ENCODE results near the gene TENM3. TPM values are rescaled to one million over a fixed set of nuclear protein-coding genes. Genes with fewer than 3 reads are reported as not detected.

Gene TENM3
- total RNA-seq, 1 donor from 2014 or later, result 11.0 TPM

DNA sequence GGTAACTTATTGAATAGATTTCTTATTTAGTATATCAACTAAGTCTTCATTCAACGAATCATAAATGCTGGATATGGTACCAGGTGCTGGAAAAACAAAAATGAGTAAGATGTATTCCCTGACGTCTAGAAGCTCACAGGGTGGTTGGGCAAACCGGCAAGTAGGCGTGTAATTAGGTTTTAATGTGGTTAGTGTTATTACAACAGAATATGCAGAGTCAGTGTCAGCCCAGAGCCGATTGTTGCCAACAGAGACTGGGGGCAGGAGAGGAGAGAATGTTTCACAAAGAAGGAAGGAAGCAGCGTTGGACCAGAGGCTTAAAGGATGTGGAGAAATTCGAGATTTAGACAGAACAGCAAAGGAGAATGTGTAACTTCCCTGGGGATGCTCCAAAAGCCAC is 111.7 kb downstream of the TENM3 start:
- intact Hi-C loops (cut with DNase I), result no loop called here
- H3K36me3 ChIP-seq, result no peaks in the 10 kb centered on the region
- TF ChIP-seq POLR2A (IDR thresholded peaks at IDR 0.05) (no peak), POLR2AphosphoS5 (IDR thresholded peaks at IDR 0.05; ENCODE audit: insufficient read depth in 1 of 2, low read depth in 1 of 2) (no peak)
- TF ChIP-seq, protein P1, sequence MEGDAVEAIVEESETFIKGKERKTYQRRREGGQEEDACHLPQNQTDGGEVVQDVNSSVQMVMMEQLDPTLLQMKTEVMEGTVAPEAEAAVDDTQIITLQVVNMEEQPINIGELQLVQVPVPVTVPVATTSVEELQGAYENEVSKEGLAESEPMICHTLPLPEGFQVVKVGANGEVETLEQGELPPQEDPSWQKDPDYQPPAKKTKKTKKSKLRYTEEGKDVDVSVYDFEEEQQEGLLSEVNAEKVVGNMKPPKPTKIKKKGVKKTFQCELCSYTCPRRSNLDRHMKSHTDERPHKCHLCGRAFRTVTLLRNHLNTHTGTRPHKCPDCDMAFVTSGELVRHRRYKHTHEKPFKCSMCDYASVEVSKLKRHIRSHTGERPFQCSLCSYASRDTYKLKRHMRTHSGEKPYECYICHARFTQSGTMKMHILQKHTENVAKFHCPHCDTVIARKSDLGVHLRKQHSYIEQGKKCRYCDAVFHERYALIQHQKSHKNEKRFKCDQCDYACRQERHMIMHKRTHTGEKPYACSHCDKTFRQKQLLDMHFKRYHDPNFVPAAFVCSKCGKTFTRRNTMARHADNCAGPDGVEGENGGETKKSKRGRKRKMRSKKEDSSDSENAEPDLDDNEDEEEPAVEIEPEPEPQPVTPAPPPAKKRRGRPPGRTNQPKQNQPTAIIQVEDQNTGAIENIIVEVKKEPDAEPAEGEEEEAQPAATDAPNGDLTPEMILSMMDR (IDR thresholded peaks at IDR 0.05), result no peak
- no peak for DNase-seq (ENCODE audit: extremely low spot score in 2 of 2)
- H3K4me3 ChIP-seq, result no peak overlapping the region
- H3K9me3 ChIP-seq, result no peaks in the 10 kb centered on the region
- no peaks in the 10 kb centered on the region for H3K27me3 ChIP-seq
- H3K4me1 ChIP-seq, result no peaks in the 10 kb centered on the region
- H3K27ac ChIP-seq, result no peak overlapping the region

DNA sequence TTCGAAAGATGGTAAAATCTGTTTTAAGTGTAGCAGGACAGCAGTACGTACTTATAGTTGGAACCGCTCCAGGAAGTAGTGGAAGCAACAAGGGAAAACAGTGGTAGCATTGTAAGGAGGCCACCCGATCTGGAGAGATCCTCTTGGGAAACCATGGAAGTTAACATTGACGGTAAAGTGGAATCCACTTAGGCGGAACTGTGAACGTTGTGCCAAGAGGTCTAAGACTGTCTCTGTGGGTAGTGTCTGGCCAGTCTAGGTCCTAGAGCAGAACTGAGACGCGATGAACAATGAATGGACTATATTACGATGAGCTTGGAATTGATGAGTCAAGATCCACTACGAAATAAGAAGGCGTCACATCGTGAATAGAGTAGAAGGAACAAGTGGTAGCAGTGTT is 124.0 kb downstream of the TENM3 start:
- no peak overlapping the region for H3K4me3 ChIP-seq

DNA sequence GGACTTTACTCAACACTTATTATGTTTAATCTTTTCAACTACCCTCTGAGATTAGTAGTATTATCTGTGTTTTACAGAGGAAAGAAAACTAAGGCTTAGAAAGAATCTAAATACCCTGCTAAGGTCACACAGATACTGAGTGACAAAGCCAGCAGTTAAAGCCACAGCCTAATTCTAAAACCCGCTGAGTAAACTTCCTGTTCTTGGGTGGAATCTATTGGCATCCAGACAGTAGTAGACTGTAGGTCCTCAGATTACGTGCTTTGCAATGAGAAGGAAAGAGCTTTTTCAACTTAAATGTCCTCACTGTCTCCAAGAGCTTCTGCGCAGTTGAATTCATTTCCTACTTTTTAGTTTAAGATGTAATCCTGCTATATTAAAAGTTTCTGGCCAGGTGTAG is 126.0 kb downstream of the TENM3 start:
- no peak overlapping the region for H3K4me3 ChIP-seq
- H3K27ac ChIP-seq, result no peak overlapping the region
- intact Hi-C loops (cut with DNase I), result no loop called here
- no peaks in the 10 kb centered on the region for H3K36me3 ChIP-seq
- no peaks in the 10 kb centered on the region for H3K4me1 ChIP-seq
- TF ChIP-seq POLR2AphosphoS5 (IDR thresholded peaks at IDR 0.05; ENCODE audit: insufficient read depth in 1 of 2, low read depth in 1 of 2) (no peak), POLR2A (IDR thresholded peaks at IDR 0.05) (no peak)
- TF ChIP-seq, protein P1 (IDR thresholded peaks at IDR 0.05), result no peak
- no peak for DNase-seq (ENCODE audit: extremely low spot score in 2 of 2)
- H3K9me3 ChIP-seq, result no peaks in the 10 kb centered on the region
- no peaks in the 10 kb centered on the region for H3K27me3 ChIP-seq

More for the DNA sequence above, 124.0 kb downstream of the TENM3 start:
- TF ChIP-seq POLR2AphosphoS5 (IDR thresholded peaks at IDR 0.05; ENCODE audit: insufficient read depth in 1 of 2, low read depth in 1 of 2), result no peak
- TF ChIP-seq POLR2A (IDR thresholded peaks at IDR 0.05), result no peak
- intact Hi-C loops (cut with DNase I), result no loop called here
- no peak for DNase-seq (ENCODE audit: extremely low spot score in 2 of 2)
- H3K27me3 ChIP-seq, result no peaks in the 10 kb centered on the region
- no peak overlapping the region for H3K27ac ChIP-seq
- no peaks in the 10 kb centered on the region for H3K36me3 ChIP-seq
- H3K9me3 ChIP-seq, result no peaks in the 10 kb centered on the region
- H3K4me1 ChIP-seq, result no peaks in the 10 kb centered on the region

DNA sequence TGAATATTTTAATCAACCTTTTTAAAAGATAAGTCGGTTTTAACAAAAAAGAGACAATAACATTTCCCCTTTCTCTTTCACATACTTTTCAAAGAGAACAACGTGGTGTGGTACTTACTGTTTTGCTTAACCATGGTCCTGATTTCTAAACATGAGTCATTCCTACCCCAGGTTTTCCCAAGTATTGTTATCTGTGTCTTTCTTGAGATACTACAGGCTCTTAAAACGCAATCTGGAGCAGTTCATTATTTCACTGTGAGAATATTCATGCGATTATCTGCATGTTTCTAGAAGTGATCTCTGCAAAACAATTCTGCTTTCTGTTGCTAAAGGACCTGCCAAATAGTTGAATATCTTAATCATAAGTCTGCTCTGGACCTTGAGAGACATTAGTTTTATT is 127.3 kb downstream of the TENM3 start:
- Histone ChIP-seq H3K4me1 (no peaks in the 10 kb centered on the region), H3K27ac (no peak overlapping the region), H3K9me3 (no peaks in the 10 kb centered on the region), H3K27me3 (no peaks in the 10 kb centered on the region), H3K4me3 (no peak overlapping the region), H3K36me3 (no peaks in the 10 kb centered on the region)
- no peak for DNase-seq (ENCODE audit: extremely low spot score in 2 of 2)
- intact Hi-C loops (cut with DNase I), result no loop called here
- TF ChIP-seq POLR2A (IDR thresholded peaks at IDR 0.05) (no peak), POLR2AphosphoS5 (IDR thresholded peaks at IDR 0.05; ENCODE audit: insufficient read depth in 1 of 2, low read depth in 1 of 2) (no peak)
- TF ChIP-seq, protein P1 (IDR thresholded peaks at IDR 0.05), result no peak

DNA sequence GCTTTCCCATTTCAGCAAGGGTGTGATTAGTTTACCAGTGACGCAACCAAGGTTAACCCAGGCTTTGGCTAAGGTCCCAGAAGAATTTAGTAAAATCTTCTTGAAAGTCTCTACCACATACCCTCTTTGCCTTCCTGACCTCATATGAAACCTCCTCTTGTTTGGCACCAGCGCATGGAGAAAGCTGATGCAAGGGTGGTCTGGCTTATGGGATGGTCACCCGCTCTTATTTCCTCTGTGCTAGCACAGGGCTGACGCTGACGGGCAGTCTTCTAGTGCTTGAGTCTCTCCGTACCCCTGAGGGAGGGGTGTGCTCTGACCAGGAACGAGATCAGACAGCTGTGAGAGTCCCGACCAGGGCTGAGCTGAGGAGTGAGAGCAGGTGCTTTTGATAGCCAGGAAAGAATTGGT is 137.6 kb downstream of the TENM3 start:
- Histone ChIP-seq H3K36me3 (no peaks in the 10 kb centered on the region), H3K27ac (no peak overlapping the region), H3K9me3 (no peaks in the 10 kb centered on the region), H3K4me1 (no peaks in the 10 kb centered on the region), H3K27me3 (no peaks in the 10 kb centered on the region), H3K4me3 (no peak overlapping the region)
- TF ChIP-seq POLR2A (IDR thresholded peaks at IDR 0.05), result no peak
- TF ChIP-seq POLR2AphosphoS5 (IDR thresholded peaks at IDR 0.05; ENCODE audit: insufficient read depth in 1 of 2, low read depth in 1 of 2), result no peak
- TF ChIP-seq, protein P1 (IDR thresholded peaks at IDR 0.05), result no peak
- intact Hi-C loops (cut with DNase I), result no loop called here
- no peak for DNase-seq (ENCODE audit: extremely low spot score in 2 of 2)

Measured in vagina (tissue), 2 donors.